Measurements from ENCODE around the gene TBX2. TPM values are rescaled to one million over a fixed set of nuclear protein-coding genes. Genes with fewer than 3 reads are reported as not detected.

TBX2 gene
- total and polyA plus RNA-seq, 9 of the 15 experiments (the other 6 are each of a cell fraction or from before 2014, with no cell fraction given), result 0.18 TPM; not detected in 8

GRCh38 chr17:61402978-61403800, 3.5 kb downstream of the TBX2 start:
- H3K4me2 ChIP-seq (ENCODE audit: insufficient read depth, low read length), result no peak overlapping the region
- no peak overlapping the region for H2AFZ ChIP-seq (ENCODE audit: low read depth, low read length)
- no peak for DNase-seq (ENCODE audit: extremely low read depth in 1 of 4, low spot score in 3 of 4)
- 27% methylated on average over 44 of the region's 55 CpGs for WGBS (ENCODE audit: insufficient coverage, low coverage, missing lambda C conversion rate)
- TF ChIP-seq ZBTB11 (CRISPR knock-in tag; IDR thresholded peaks at IDR 0.05), result peak in 1 of 3 experiments; percentile 95; a peak in 2 of 6 replicates
- no peak for TF ChIP-seq PRPF4 (IDR thresholded peaks at IDR 0.05; ENCODE audit: insufficient read depth, low read depth, low read length, poor library complexity, severe bottlenecking)
- no peak overlapping the region for H3K9ac ChIP-seq (ENCODE audit: insufficient read depth in 1 of 2, low read depth in 2 of 2, low read length in 2 of 2)
- H3K27ac ChIP-seq (ENCODE audit: extremely low read depth, low read depth, low read length), result no peak overlapping the region
- H3K36me3 ChIP-seq (ENCODE audit: control insufficient read depth, insufficient read depth, low read length), result no peaks in the 10 kb centered on the region
- no peaks in the 10 kb centered on the region for H3K9me1 ChIP-seq (ENCODE audit: control insufficient read depth, insufficient read depth, low read length)
- no peak for ATAC-seq
- intact Hi-C loops (cut with micrococcal nuclease) (no loop called here), in situ Hi-C loops (cut with MboI) (no loop called here)
- no peak for FAIRE-seq
- peaks cover 0 to 10% of the 10 kb centered on the region in 2 experiments; a peak in 2 of 5 replicates for H3K4me1 ChIP-seq (replicated peaks in 1 of 2; ENCODE audit: control insufficient read depth in 2 of 2, insufficient read depth in 2 of 2, low read length in 2 of 2)
- peaks cover 14 to 62% of the 10 kb centered on the region in 2 experiments; a peak in 3 of 5 replicates for H3K27me3 ChIP-seq (ENCODE audit: control insufficient read depth in 2 of 2, insufficient read depth in 2 of 2, low read length in 2 of 2)
- BruUV-seq (replicated peaks), result no TSS peak
- no peak overlapping the region for H3K4me3 ChIP-seq
- no peaks in the 10 kb centered on the region for H3K9me3 ChIP-seq (replicated peaks; ENCODE audit: control insufficient read depth, insufficient read depth, low read depth, low read length)
- ChIA-PET CTCF (ENCODE audit: low intra/inter-chr PET ratio) (no interaction called here), POLR2A (no interaction called here)
- H3K79me2 ChIP-seq (ENCODE audit: control insufficient read depth, insufficient read depth, low read length), result no peaks in the 10 kb centered on the region
- H4K20me1 ChIP-seq (replicated peaks; ENCODE audit: control insufficient read depth, insufficient read depth, low read length), result no peaks in the 10 kb centered on the region
